HUES64 (cell line): ENCODE data around the gene CAMK2N2.

Experiments used
- H3K27ac ChIP-seq: 2 replicates; pipeline ENCODE4 v1.7.0; 2013; ENCODE audit warnings: low read depth, low read length, inconsistent platforms
- H3K27me3 ChIP-seq: 2 replicates; pipeline ENCODE4 v1.6.1; 2013; ENCODE audit warnings: mild to moderate bottlenecking, low read length; ENCODE audit not compliant: insufficient read depth
- H3K36me3 ChIP-seq: 2 replicates; pipeline ENCODE4 v1.6.1; 2013; ENCODE audit warnings: mild to moderate bottlenecking, low read length; ENCODE audit not compliant: insufficient read depth
- H3K4me1 ChIP-seq: 2 replicates; pipeline ENCODE4 v1.6.1; 2013; ENCODE audit warnings: mild to moderate bottlenecking, low read length, moderate library complexity; ENCODE audit not compliant: insufficient read depth
- H3K4me3 ChIP-seq: 2 replicates; pipeline ENCODE4 v1.5.1; 2013; ENCODE audit warnings: mild to moderate bottlenecking, low read length, moderate library complexity
- H3K9ac ChIP-seq: 2 replicates; pipeline ENCODE4 v1.6.1; 2013; ENCODE audit warnings: mild to moderate bottlenecking, low read depth, low read length
- H3K9me3 ChIP-seq: 2 replicates; pipeline ENCODE4 v1.6.1; 2013; ENCODE audit warnings: low read depth, low read length; ENCODE audit not compliant: insufficient read depth
- WGBS: fragments of 150-250, 120-280 bp; methylation state at CpG from one replicate; pipeline ENCODE4 v1.1.7; 2013; ENCODE audit warnings: missing lambda C conversion rate; 5-methylcytosine and 5-hydroxymethylcytosine counted together

Gene CAMK2N2

GRCh38 chr3:184238246-184238818, 23.0 kb downstream of the CAMK2N2 start:
- no peak overlapping the region for H3K4me3 ChIP-seq
- H3K27me3 ChIP-seq = peaks cover 14% of the 10 kb centered on the region
- H3K27ac ChIP-seq = no peak overlapping the region
- H3K9ac ChIP-seq = no peak overlapping the region
- no peaks in the 10 kb centered on the region for H3K9me3 ChIP-seq
- no peaks in the 10 kb centered on the region for H3K4me1 ChIP-seq
- WGBS = 87% methylated on average over 13 of the region's 13 CpGs
- peaks cover 13% of the 10 kb centered on the region for H3K36me3 ChIP-seq

DNA sequence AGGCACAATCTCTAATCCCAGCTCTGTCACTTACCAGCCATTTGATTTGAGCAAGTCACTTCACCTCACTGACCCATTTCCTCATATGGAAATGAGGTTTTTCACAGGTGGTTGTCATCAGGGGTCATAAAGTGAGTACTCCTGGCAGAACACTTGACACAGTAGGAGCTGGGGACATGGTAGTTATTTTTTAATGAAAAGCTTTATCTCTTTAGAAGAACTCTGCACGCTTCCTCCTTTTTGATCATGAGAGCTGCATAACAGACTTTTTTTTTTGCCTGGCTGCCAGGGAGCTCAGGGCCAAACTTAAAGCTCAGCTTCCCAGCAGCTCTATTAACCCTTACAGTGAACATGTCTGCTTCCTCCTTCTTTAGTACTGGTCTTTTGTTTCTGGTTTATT, 23.5 kb downstream of the CAMK2N2 start:
- H3K4me1 ChIP-seq = no peaks in the 10 kb centered on the region
- peaks cover 7% of the 10 kb centered on the region for H3K36me3 ChIP-seq
- H3K9ac ChIP-seq = no peak overlapping the region
- no peak overlapping the region for H3K4me3 ChIP-seq
- no peaks in the 10 kb centered on the region for H3K9me3 ChIP-seq
- no peak overlapping the region for H3K27ac ChIP-seq
- H3K27me3 ChIP-seq = peaks cover 19% of the 10 kb centered on the region
- WGBS = 70% methylated on average over 1 of the region's 1 CpG

DNA sequence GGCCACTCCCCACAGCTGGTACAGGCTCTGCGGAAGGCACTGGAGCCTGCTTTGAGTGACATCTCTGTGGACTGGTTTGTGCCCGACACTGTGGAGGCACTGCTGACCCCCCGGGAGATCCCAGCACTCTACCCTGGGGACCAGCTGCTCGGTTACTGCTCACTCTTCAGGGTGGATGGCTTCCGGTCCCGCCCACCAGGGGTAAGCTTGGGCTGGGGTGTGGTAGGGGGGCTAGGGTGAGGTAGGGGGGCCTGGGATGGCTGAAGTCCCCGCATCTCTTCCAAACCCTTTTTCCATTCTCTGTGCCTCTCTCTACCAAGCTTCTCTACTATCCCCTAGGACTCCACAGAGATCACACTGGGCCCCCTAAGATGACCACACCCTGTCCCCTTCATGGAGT, 24.1 kb downstream of the CAMK2N2 start:
- H3K27me3 ChIP-seq = peaks cover 25% of the 10 kb centered on the region
- no peaks in the 10 kb centered on the region for H3K9me3 ChIP-seq
- H3K27ac ChIP-seq = no peak overlapping the region
- H3K9ac ChIP-seq = no peak overlapping the region
- H3K36me3 ChIP-seq = peaks cover 1% of the 10 kb centered on the region
- H3K4me3 ChIP-seq = no peak overlapping the region
- no peaks in the 10 kb centered on the region for H3K4me1 ChIP-seq
- 96% methylated on average over 7 of the region's 7 CpGs for whole genome bisulfite sequencing

DNA sequence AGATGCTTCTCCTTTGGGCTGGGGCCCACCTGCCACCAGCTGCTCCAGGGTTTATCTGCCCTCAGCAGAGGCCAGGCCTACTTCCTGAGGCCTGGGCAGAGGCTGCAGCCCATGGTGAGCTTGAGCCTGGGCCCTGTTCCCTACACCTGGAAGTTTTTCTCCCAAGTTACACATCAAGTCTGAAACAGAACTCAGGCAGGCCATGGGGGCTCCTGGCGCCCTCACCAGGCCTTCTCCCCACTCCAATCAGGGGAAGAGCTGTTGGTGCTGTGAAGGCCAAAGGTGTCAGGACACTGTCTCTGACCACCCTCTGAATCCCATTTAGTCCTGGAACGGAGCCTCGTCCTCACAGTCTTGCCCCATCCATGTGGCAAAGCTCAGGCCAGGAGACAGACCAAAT, 24.7 kb downstream of the CAMK2N2 start:
- Histone ChIP-seq H3K9ac (no peak overlapping the region), H3K27ac (no peak overlapping the region), H3K9me3 (no peaks in the 10 kb centered on the region), H3K4me1 (no peaks in the 10 kb centered on the region), H3K36me3 (no peaks in the 10 kb centered on the region), H3K4me3 (no peak overlapping the region), H3K27me3 (peaks cover 31% of the 10 kb centered on the region)
- WGBS = 83% methylated on average over 3 of the region's 3 CpGs

DNA sequence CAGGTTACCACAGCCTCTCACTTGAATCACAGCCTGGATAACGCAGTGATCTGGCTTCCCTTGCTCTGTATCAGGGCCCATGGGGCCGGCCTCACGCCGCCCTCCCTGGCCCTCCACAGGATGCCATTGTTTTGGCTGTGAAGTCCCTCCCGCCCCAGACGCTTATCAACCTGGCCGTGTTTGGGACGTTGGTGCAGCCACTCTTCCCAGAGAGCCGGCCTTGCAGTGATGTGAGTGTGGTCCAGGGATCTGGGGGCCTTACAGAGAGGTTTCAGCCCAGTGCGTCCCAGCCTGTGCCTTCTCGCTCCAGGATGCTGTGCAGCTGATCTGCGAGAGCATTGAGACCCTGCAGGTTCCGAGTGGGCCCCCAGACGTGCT, 25.3 kb downstream of the CAMK2N2 start:
- no peaks in the 10 kb centered on the region for H3K36me3 ChIP-seq
- H3K27ac ChIP-seq = no peak overlapping the region
- H3K9ac ChIP-seq = no peak overlapping the region
- no peak overlapping the region for H3K4me3 ChIP-seq
- peaks cover 37% of the 10 kb centered on the region for H3K27me3 ChIP-seq
- H3K9me3 ChIP-seq = no peaks in the 10 kb centered on the region
- no peaks in the 10 kb centered on the region for H3K4me1 ChIP-seq
- 57% methylated on average over 14 of the region's 14 CpGs for WGBS

DNA sequence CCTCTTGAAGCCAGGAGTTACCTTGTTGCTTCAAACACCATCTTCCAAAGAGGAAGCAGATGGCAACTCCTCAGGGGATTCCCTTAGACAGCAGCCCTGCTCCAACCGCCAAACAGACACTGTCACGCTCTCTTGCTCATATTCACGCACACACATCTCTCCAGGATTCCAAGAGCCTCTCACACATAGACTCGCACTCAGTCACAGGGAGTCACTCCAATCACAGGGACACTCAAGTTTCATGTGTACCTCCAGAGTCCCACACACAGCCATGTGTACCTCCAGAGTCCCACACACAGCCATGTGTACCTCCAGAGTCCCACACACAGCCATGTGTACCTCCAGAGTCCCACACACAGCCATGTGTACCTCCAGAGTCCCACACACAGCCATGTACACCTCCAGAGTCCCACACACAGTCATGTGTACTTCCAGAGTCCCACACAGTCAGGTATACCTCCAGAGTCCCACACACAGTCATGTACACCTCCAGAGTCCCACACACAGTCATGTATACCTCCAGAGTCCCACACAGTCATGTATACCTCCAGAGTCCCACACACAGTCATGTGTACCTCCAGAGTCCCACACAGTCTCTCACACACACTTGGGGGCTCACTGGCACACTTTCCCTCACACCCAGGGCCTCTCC, 25.8 kb downstream of the CAMK2N2 start:
- Histone ChIP-seq H3K4me1 (no peaks in the 10 kb centered on the region), H3K36me3 (no peaks in the 10 kb centered on the region), H3K9ac (no peak overlapping the region), H3K27me3 (peaks cover 42% of the 10 kb centered on the region), H3K9me3 (no peaks in the 10 kb centered on the region), H3K4me3 (no peak overlapping the region), H3K27ac (no peak overlapping the region)
- WGBS = 89% methylated on average over 4 of the region's 4 CpGs

DNA sequence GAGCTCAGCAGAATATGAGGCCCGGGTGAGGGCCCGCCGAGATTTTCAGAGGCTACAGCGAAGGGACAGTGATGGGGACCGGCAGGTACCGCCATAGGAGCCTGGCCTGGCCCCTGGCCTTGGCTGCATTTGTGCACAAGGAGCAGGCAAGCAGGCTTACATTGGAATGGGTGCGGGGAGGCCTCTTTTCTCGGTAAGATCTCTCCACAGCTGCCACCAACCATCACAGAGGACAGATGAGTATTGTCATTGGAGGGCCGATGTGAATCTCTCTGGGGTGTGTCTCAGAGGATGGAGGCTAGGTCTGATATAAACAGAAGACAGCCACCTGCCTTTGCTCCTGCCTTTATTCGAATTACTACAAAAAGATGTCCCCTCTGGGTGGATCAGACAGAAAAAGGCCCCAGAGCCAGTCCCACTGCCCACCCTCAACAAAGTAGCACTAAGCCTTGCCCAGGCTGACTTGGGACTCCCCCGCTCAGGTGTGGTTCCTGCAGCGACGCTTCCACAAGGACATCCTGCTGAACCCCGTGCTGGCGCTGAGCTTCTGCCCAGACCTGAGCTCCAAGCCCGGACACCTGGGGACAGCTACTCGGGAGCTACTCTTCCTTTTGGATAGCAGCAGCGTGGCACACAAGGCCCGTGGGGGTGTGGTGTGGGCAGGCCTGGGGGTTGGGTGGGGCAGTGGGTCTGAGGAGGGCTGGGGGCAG, 26.5 kb downstream of the CAMK2N2 start:
- Histone ChIP-seq H3K4me1 (no peaks in the 10 kb centered on the region), H3K9me3 (no peaks in the 10 kb centered on the region), H3K4me3 (no peak overlapping the region), H3K27me3 (peaks cover 49% of the 10 kb centered on the region), H3K27ac (no peak overlapping the region), H3K9ac (no peak overlapping the region), H3K36me3 (no peaks in the 10 kb centered on the region)
- WGBS = 89% methylated on average over 19 of the region's 19 CpGs

DNA sequence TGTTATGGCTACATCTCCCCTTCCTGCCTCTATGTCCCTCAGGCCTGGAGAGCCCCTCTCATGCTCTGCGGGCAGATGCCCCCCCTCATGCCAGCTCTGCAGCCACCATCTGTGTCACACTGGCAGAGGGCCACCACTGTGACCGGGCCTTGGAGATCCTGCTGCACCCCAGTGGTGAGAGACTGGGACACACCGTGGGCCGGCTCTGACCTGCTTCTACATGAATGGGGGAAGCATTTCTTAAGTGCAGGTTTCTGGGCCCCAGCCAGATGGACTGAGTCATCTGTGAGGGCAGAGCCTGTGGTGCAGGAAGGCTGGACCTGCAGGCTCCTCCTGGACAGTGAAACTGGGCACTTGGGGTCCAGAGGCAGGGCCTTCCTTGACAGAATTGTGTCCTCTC, 27.1 kb downstream of the CAMK2N2 start:
- H3K4me1 ChIP-seq = no peaks in the 10 kb centered on the region
- WGBS = 69% methylated on average over 4 of the region's 4 CpGs
- no peak overlapping the region for H3K4me3 ChIP-seq

DNA sequence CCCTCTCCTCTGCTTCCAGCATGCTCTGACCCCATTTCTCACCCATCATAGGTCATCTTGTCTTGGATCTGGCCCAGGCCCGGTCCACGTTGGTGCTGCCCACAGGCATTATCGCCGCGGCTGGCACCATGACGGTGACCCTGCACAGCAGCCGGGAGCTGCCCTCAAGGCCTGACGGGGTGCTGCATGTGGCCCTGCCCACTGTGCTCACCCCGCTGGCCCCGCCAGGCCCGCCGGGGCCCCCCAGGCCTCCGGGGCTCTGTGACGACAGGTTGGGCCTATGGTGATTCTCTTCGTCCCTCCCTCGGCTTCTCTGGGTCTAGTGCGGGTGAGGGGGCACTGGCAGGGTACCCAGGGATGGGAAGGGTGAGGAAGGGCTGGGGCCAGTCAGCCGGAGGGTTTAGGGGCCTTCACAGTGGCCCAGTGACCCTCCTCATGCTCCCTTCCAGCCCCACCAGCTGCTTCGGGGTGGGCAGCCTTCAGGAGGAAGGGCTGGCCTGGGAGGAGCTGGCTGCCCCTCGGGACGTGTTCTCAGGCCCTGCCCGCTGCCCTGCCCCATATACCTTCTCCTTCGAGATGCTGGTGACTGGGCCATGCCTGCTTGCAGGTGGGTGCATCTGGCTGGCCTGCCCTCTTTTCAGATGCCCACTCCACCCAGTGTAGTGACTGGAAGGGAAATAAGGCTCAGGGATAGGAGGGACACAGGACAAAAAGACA, 28.1 kb downstream of the CAMK2N2 start:
- WGBS = 90% methylated on average over 23 of the region's 23 CpGs
- Histone ChIP-seq H3K27ac (no peak overlapping the region), H3K36me3 (no peaks in the 10 kb centered on the region), H3K9ac (no peak overlapping the region), H3K9me3 (no peaks in the 10 kb centered on the region), H3K4me1 (no peaks in the 10 kb centered on the region), H3K27me3 (peaks cover 64% of the 10 kb centered on the region), H3K4me3 (no peak overlapping the region)

More for the DNA sequence above, 27.1 kb downstream of the CAMK2N2 start:
- Histone ChIP-seq H3K36me3 (no peaks in the 10 kb centered on the region), H3K9ac (no peak overlapping the region), H3K27ac (no peak overlapping the region), H3K27me3 (peaks cover 55% of the 10 kb centered on the region), H3K9me3 (no peaks in the 10 kb centered on the region)

DNA sequence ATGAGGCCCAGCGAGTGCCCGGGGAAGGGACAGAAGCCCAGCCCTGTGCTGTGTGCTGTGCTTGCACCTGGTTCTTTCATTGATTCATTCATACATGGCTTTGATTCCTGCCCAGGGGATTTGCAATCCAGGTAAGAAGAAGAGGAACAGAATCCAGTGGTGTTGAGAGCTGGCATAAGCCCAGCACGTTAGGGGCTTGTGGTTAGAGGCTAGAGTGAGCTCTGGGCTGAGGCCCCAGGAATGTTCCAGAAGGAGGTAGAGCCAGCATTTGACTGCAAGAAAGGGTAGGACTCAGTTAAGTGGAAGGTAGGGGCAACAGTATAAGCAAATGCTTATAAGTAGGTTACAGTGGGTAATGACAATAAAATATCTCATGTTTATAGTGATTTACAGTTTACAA, 29.7 kb downstream of the CAMK2N2 start:
- H3K4me3 ChIP-seq = no peak overlapping the region
- WGBS = 66% methylated on average over 3 of the region's 3 CpGs
- H3K4me1 ChIP-seq = no peaks in the 10 kb centered on the region
- peaks cover 74% of the 10 kb centered on the region for H3K27me3 ChIP-seq
- no peaks in the 10 kb centered on the region for H3K9me3 ChIP-seq
- H3K9ac ChIP-seq = no peak overlapping the region
- no peaks in the 10 kb centered on the region for H3K36me3 ChIP-seq
- H3K27ac ChIP-seq = no peak overlapping the region
